ENCODE data around the gene ELP1. TPM values are rescaled to one million over a fixed set of nuclear protein-coding genes. Genes with fewer than 3 reads are reported as not detected.
"Not testable (repeated sequence)": the region's sequence is repeated elsewhere in the genome, so short reads cannot be mapped to it uniquely, and the experiment has no call there.

Gene ELP1
- total RNA-seq, 1 experiment from 2014 or later, result 29.1 TPM

DNA sequence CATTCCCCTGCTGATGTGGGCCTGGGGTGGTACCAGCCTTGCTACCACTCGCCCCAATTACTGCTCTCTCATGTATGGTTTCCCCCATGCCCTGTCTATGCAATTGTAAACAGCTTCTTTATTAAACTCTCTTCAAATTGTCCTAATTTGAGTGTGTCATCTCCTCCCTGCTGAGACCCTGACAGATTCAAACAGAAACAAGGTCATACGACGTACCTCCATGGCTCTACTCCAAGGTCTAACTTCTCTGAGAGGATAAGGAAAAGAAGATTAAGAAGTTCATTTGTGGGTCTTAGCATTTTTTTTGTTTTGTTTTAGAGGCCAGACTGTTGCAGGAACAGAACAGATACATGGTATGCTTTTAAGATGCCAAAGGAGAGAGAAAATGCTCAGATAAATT is 38.3 kb upstream of the ELP1 start:
- CTCF ChIA-PET, result no interaction called here
- no peaks in the 10 kb centered on the region for H3K4me1 ChIP-seq
- Mint-ChIP-seq H3K36me3 (ENCODE audit: insufficient read depth, unreplicated experiment) (peaks cover 52% of the 10 kb centered on the region), H3K27me3 (ENCODE audit: insufficient read depth, unreplicated experiment) (no peaks in the 10 kb centered on the region), H3K9me3 (ENCODE audit: unreplicated experiment) (peaks cover 9% of the 10 kb centered on the region), H3K27ac (ENCODE audit: unreplicated experiment) (no peak overlapping the region), H3K4me1 (ENCODE audit: low read depth, unreplicated experiment) (no peaks in the 10 kb centered on the region), H3K4me3 (ENCODE audit: unreplicated experiment) (no peak overlapping the region)
- H3K9me3 ChIP-seq, result no peaks in the 10 kb centered on the region
- POLR2A ChIA-PET, result no interaction called here
- H3K27me3 ChIP-seq (replicated peaks; ENCODE audit: control insufficient read depth, insufficient read depth, low read length), result no peaks in the 10 kb centered on the region
- no peak for TF ChIP-seq CTCF (IDR thresholded peaks at IDR 0.05; ENCODE audit: insufficient read depth in 1 of 2, low read depth in 1 of 2, low read length in 1 of 2, severe bottlenecking in 1 of 2, unreplicated experiment in 1 of 2)
- no peak overlapping the region for H3K4me3 ChIP-seq (ENCODE audit: low read depth, low read length)
- DNase-seq, result no peak
- BruUV-seq (replicated peaks), result no TSS peak
- H3K36me3 ChIP-seq (ENCODE audit: control insufficient read depth, insufficient read depth, low read length), result peaks cover 2% of the 10 kb centered on the region
- intact Hi-C loops (cut with micrococcal nuclease; ENCODE audit: unreplicated experiment), result no loop called here

DNA sequence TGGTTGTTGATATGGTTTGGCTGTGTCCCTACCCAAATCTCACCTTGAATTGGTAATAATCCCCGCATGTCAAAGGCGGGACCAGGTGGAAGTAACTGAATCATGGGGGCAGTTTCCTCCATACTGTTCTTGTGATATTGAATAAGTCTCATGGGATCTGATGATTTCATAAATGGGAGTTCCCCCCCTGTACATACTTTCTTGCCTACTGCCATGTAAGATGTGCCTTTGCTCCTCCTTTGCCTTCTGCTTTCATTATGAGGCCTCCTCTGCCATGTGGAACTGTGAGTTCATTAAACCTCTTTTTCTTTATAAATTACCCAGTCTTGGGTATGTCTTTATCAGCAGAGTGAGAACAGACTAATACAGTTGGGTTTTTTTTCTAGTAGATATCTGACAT is 37.5 kb upstream of the ELP1 start:
- H3K4me1 ChIP-seq; H3K27me3 ChIP-seq (replicated peaks; ENCODE audit: control insufficient read depth, insufficient read depth, low read length); BruUV-seq (replicated peaks); H3K27ac Mint-ChIP-seq (ENCODE audit: unreplicated experiment); DNase-seq; POLR2A ChIA-PET; intact Hi-C loops (cut with micrococcal nuclease; ENCODE audit: unreplicated experiment); H3K4me1 Mint-ChIP-seq (ENCODE audit: low read depth, unreplicated experiment); H3K4me3 ChIP-seq (ENCODE audit: low read depth, low read length); H3K27me3 Mint-ChIP-seq (ENCODE audit: insufficient read depth, unreplicated experiment); H3K36me3 ChIP-seq (ENCODE audit: control insufficient read depth, insufficient read depth, low read length); CTCF ChIA-PET; H3K4me3 Mint-ChIP-seq (ENCODE audit: unreplicated experiment); H3K9me3 ChIP-seq; H3K9me3 Mint-ChIP-seq (ENCODE audit: unreplicated experiment): not testable (repeated sequence)
- H3K36me3 Mint-ChIP-seq (ENCODE audit: insufficient read depth, unreplicated experiment), result peaks cover 51% of the 10 kb centered on the region

DNA sequence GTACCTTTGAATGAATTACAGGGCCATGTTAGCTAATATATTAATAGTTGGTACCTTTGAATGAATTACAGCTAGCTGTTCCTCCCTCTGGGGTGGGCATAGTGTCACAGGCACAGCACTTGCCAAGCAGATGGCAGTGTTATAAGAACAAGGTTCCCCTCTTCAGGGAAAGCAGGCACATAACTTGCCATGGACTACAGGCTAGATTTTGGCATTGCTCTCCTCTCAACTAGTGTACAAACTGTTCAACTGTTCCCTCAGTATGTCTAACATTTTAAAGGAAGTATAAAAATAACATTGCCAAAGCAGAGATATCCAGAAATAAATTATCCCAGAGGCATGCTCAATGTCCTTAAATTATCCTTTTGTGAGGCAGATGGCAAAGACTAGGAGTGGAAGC is 34.0 kb upstream of the ELP1 start:
- Histone ChIP-seq H3K4me3 (ENCODE audit: low read depth, low read length) (no peak overlapping the region), H3K9me3 (no peaks in the 10 kb centered on the region), H3K4me1 (no peaks in the 10 kb centered on the region), H3K27me3 (replicated peaks; ENCODE audit: control insufficient read depth, insufficient read depth, low read length) (no peaks in the 10 kb centered on the region), H3K36me3 (ENCODE audit: control insufficient read depth, insufficient read depth, low read length) (peaks cover 2% of the 10 kb centered on the region)
- Mint-ChIP-seq H3K9me3 (ENCODE audit: unreplicated experiment) (peaks cover 9% of the 10 kb centered on the region), H3K27me3 (ENCODE audit: insufficient read depth, unreplicated experiment) (no peaks in the 10 kb centered on the region), H3K27ac (ENCODE audit: unreplicated experiment) (no peak overlapping the region), H3K4me3 (ENCODE audit: unreplicated experiment) (no peak overlapping the region), H3K36me3 (ENCODE audit: insufficient read depth, unreplicated experiment) (peaks cover 53% of the 10 kb centered on the region), H3K4me1 (ENCODE audit: low read depth, unreplicated experiment) (no peaks in the 10 kb centered on the region)
- no TSS peak for BruUV-seq (replicated peaks)
- intact Hi-C loops (cut with micrococcal nuclease; ENCODE audit: unreplicated experiment), result no loop called here
- no peak for DNase-seq
- TF ChIP-seq CTCF (IDR thresholded peaks at IDR 0.05; ENCODE audit: insufficient read depth in 1 of 2, low read depth in 1 of 2, low read length in 1 of 2, severe bottlenecking in 1 of 2, unreplicated experiment in 1 of 2), result no peak
- POLR2A ChIA-PET, result no interaction called here
- CTCF ChIA-PET, result no interaction called here

DNA sequence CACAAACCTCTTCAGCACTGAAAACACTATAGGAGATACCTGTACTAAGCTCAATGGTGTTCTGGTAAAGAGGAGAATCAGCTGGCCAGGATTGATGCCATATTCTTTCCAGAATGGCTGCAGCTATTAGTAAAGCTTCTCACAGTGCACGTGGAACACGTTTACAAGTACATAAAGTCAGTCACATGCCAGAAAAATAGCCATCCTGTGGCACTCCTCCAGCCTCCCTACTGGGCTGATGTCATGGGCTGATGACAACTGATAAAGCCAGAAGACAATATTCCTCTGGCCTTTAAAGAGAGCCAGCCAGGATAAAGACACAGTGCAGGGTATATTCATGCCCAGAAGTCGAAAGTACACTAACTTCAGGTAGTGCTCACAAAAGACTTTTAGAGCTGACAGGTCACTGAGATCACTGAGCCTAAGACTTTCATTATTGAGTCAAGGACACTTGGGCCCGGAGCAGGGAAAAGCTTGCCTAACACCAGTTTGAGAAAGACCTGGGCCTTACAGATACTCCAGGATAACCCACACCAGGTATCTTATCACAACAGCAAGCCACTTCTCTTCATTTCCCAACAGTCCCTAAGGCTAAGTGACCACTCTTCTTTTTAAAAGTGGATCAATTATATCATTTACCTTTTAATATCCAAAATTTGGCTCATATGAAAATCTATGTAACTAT is 29.7 kb upstream of the ELP1 start:
- intact Hi-C loops (cut with micrococcal nuclease; ENCODE audit: unreplicated experiment), result no loop called here
- DNase-seq, result no peak
- CTCF ChIA-PET, result no interaction called here
- Histone ChIP-seq H3K4me3 (ENCODE audit: low read depth, low read length) (no peak overlapping the region), H3K9me3 (no peaks in the 10 kb centered on the region), H3K27me3 (replicated peaks; ENCODE audit: control insufficient read depth, insufficient read depth, low read length) (no peaks in the 10 kb centered on the region), H3K4me1 (no peaks in the 10 kb centered on the region), H3K36me3 (ENCODE audit: control insufficient read depth, insufficient read depth, low read length) (no peaks in the 10 kb centered on the region)
- no peak for TF ChIP-seq CTCF (IDR thresholded peaks at IDR 0.05; ENCODE audit: insufficient read depth in 1 of 2, low read depth in 1 of 2, low read length in 1 of 2, severe bottlenecking in 1 of 2, unreplicated experiment in 1 of 2)
- Mint-ChIP-seq H3K36me3 (ENCODE audit: insufficient read depth, unreplicated experiment) (peaks cover 49% of the 10 kb centered on the region), H3K27ac (ENCODE audit: unreplicated experiment) (no peak overlapping the region), H3K4me3 (ENCODE audit: unreplicated experiment) (no peak overlapping the region), H3K27me3 (ENCODE audit: insufficient read depth, unreplicated experiment) (no peaks in the 10 kb centered on the region), H3K4me1 (ENCODE audit: low read depth, unreplicated experiment) (no peaks in the 10 kb centered on the region), H3K9me3 (ENCODE audit: unreplicated experiment) (no peaks in the 10 kb centered on the region)
- no TSS peak for BruUV-seq (replicated peaks)
- POLR2A ChIA-PET, result no interaction called here

All from Caco-2 (cell line).